Glomerular visceral epithelial cell (primary cell): ENCODE results near the gene FAM3D.

Experiments
- DNase-seq: peaks from one replicate; pipeline ENCODE4 v3.0.0-alpha.2; 2016; ENCODE audit errors: extremely low spot score

Gene FAM3D

GRCh38 chr3:58627570-58627885, 39.0 kb downstream of the FAM3D start:
- peak; percentile 70 for DNase-seq

GRCh38 chr3:58626841-58627569, 39.6 kb downstream of the FAM3D start:
- DNase-seq: no peak

GRCh38 chr3:58625196-58625824, 41.3 kb downstream of the FAM3D start:
- no peak for DNase-seq

DNA sequence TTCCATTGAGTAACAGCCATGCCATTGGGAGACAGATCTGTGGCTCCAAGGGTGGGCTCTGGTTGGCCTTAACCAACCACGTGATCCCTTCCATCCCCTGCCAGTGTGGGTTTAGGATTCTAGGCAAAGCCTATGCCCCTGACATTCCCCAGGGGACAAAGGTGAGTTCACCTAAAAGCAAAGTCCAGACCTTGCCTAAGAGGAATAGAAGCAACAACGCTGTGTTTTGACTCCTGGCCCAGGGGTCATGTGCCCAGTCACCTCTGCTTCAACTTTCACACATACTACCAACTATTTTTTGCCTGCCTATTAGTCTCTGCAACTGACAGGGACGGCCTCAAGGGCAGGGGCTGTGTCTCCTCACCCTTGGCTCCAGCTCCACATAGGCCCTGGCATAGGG, 42.0 kb downstream of the FAM3D start:
- no peak for DNase-seq

DNA sequence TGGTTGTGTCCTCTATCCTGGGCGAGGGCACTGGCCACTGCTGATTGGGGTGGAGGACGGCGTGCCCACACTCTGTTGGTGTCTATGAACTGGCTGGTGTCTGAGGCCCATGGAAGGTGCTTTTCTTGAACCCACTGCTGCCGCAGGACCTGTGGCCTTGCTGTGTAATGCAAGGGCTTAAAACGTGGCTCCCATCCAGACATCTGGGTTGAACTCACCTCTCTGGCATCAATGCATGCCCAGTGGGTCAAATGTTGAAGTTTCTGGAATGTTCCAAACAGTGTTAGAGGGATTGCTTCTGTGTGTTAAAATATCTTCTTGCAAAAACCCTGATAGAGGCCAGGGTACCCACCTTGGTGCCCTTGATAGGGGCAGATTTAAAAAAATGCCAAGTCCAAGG, 42.6 kb downstream of the FAM3D start:
- DNase-seq: no peak

DNA sequence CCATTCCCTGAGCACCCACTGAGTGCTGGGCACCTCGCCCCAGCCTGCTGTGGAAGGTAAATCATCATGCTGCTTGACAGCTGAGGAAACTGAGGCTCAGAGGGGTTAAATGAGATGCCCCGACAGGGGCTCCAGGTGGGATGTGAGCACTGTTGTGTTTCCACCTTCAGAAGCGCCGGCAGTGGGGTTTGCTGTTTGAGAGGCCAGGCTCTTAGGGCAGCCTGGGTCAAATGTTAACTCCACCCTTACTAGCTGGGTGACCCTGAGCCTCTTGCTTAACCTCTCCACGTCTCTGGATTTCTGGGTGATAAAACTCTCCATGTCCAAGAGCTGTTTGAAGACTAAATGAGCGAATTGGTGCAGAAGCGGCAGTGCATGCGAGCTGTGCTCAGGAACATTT, 43.1 kb downstream of the FAM3D start:
- no peak for DNase-seq

- DNase-seq: no peak
Observed at GRCh38 chr3:58622892-58623291, 43.7 kb downstream of the FAM3D start.

DNA sequence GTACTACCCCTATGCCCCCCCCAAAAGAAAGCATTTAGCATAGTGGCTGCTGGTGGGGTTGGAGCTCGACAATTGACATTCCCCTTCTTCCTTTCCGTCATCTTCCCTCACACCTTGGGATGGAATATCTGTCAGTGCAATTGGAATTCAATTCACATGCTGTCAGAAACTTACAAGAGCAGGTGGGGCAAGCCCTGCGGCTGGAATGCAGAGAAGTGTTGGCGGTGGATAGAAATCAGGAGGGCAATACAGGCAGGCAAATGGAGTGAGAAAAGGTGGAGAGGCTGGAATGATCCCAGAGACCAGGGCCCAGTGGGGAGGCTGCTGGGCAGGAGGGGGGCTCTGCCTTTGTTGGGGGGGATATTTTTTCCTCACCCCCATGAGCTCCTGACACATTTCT, 44.1 kb downstream of the FAM3D start:
- DNase-seq: no peak

GRCh38 chr3:58621086-58621830, 45.3 kb downstream of the FAM3D start:
- DNase-seq: no peak

- DNase-seq: no peak
Observed at GRCh38 chr3:58620421-58620820, 46.2 kb downstream of the FAM3D start.

DNA sequence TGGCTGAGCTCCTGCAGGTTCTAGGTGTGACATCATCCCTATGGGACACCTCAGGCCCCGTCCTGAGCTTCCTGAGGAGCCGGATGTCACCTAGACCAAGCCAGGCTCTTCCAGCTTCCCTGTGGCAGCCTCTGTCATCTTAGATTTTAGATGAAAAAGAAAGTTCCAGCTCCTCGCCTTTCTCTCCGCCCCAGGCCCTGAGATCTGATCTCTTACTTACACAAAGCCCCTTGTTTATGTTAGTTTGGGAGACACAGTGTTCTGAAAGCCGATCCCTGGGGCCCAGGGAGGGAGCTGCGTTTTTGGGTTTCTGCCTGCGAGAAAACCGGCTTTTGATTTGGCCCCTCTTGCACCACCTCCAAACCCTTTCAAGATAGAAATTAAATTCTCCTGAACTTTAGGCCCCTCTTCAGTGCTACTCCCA, 49.2 kb downstream of the FAM3D start:
- no peak for DNase-seq

DNA sequence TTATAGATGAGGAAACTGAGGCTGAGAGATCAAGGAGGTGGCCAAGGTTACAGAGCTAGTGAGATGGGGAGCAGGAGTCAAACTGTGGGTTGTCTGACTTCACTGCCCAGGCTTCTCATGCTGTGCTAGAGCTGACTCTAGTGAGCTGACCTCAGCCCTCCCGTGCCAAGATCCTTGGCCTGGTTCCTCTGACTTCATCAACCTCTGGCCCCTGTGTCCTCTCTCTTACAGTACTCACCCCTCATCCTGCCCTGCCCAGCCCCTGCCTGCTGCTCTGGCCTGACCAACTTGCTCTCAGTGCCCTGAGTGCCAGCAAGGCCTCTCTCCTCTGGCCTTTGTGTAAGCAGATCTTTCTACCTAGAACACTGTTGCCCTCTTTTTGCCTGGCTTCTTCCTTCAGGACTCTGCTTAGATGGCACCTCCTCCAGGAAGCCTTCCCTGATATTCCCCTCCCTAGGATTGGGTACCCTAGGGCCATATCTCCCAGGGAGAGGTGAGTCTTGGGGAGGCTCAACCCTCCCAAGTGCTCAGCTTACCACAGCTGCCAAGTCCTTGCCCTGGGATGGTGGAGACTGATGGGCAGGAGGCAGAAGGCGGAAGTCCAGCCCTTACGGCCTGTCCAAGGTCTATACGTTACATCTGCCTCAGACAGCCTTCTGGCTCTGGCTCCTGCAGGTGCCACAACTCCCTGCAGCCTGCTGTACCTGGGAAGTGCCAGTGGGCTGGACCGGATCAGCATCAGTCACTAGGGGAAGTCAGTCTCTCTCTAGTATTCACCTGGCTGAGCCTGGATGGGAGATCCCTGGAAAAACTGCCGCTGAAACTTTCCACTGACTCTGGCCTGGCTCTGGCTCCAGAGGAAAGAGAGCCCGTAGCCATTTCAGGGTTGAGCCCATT, 53.1 kb downstream of the FAM3D start:
- DNase-seq: peak; percentile 35

GRCh38 chr3:58612830-58613229, 53.7 kb downstream of the FAM3D start:
- no peak for DNase-seq

GRCh38 chr3:58609990-58610389, 56.6 kb downstream of the FAM3D start:
- peak; percentile 80 for DNase-seq

DNA sequence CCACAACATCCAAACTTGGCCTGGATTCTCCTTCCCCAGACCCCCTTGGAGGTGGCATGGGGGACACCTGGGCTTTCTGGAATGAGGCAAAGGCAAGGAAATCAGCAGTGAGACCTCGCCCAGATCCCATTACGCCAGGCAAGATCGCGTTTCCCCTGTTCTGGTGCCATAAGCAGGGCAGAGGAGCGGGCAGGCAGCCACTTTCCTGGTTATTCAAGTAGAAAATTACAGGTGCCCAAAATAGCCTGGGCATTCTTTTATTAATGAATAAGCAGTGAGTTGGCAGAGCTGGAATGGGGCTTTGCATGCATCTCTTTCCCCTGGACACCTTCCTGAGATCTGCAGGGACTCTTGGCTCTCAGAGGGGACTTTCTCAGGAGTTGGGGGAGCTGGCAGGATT, 57.9 kb downstream of the FAM3D start:
- peak; percentile 89 for DNase-seq

DNA sequence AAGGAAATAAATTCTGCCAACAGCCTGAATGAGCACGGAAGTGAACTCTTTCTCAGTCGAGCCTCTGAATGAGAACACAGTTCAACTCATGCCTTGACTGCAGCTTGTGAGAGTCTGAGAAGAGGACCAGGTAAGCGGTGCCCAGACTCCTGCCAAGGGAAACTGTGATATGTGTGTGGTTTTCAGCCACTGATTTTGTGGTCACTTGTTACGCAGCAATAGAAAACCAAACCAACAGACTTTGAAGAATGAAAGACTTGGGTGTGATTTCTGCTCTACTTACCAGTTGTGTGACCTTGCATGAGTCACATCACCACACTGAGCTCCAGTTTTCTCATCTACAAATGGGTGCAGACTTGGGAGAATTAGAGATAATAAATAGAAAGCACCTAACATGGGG, 58.8 kb downstream of the FAM3D start:
- DNase-seq: peak; percentile 80

GRCh38 chr3:58606693-58607092, 59.9 kb downstream of the FAM3D start:
- DNase-seq: peak; percentile 29

DNA sequence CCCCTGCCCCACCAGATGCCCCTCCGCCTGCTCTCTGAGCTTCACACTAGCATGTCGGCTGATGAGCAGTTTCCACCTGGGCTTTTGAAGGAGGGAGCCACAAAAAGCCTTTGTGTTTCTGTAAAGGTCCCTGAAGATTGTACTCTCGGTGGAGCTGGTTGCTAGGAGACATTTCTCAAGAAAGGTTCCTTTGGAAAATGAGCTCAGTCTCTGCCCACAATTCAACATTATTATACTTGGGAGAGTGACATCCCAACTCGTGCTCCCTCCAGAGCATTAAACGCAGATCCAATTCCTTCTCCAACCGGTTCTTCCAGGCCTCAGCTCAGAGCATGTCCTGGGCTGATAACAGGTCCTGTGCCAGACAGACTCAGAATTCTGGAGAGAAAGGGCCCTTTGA, 62.5 kb downstream of the FAM3D start:
- no peak for DNase-seq

DNA sequence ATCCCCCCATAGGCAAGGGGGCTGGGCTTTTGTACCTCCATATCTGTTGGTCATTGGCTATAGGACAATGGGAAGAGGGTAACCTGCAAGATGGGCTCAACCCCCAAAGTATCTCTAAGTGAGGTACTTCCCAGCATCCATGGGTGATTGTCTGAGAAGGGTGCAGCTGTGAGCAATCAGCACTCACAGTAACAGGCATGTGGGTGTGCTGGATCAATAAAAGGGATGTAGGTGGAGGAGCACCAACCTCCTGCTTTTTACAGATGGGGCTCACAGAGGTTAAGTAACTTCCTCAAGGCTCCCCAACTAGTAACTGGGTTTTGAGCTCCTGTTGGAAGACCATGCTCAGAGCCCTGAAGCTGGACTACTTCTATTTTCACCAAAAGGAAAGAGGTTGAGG, 63.0 kb downstream of the FAM3D start:
- DNase-seq: no peak

DNA sequence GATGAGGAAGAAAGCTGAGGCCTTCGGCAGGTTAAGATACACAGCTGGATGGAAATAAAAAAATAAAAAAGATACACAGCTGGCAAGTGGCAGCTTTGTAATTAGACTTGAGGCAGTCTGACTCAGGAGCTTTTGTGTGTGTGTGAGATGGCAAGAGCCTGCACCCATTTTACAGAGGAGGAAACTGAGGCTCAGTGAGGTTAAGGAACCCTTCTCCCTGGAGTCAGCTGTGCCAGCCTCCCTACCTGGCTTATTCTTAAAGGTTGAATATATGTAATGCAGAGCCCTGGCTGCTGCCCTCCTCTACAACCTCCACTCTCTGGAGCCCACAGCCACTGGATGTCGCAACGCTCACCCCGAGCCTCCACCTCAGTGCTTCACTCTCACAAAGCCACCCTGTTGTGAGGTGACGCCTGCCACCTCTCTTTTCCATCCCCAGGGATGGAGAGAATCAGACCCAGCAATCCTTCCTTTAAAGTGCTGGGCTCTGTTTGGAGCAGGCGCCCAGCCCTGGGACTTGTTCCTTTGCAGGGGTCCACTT, 68.7 kb downstream of the FAM3D start:
- no peak for DNase-seq

DNA sequence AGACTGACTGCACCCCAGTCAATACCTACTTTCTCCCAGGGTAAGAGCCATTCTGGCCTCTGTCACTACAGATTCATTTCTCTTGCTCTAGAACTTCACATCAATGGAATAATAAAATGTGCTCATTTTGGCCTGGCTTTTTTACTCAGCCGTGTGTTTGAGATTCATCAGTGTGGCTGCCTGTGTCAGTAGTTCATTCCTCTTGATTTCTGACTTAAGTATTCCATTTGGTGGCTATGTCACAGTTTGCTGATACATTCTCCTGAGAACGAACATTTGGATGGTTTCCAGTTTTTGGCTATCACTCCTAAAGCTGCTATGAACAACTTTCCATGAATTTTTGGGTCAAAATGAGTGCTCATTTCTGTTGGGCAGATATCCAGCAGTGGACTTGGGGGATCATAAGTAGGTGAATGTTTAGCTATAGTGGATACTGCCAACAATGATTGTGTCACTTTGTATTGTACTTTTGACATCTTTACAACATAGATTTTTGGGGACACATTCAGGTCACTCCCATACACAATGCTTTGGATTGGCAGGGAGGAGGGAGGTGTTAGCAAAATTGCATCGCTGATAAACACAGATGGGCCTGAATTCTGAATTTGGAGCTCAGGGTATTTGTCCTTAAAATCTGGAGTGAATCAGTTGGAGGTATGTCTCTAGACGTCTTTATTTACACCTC, 69.6 kb downstream of the FAM3D start:
- DNase-seq: no peak
